Fibroblast of the aortic adventitia (primary cell): ENCODE results near the gene SPPL3. TPM values are rescaled to one million over a fixed set of nuclear protein-coding genes. Genes with fewer than 3 reads are reported as not detected.
A peak's percentile ranks its signal among the peaks of the same experiment; 100 is the strongest.
"Not testable (repeated sequence)": the region's sequence is repeated elsewhere in the genome, so short reads cannot be mapped to it uniquely, and the experiment has no call there.

ENCODE experiments used
- DNase-seq: peaks from one replicate; pipeline ENCODE4 v3.0.0-alpha.2; 2010; ENCODE audit warnings: low read depth
- H3K4me3 ChIP-seq: 2 replicates; pipeline ENCODE4 v1.5.1; 2011; ENCODE audit warnings: low read depth, mild to moderate bottlenecking, control low read depth, low read length, moderate library complexity
- CTCF ChIP-seq: IDR thresholded peaks from 2 replicates; pipeline ENCODE4 v1.5.1; 2011; ENCODE audit warnings: mild to moderate bottlenecking, low read length, control low read depth, inconsistent platforms; ENCODE audit not compliant: insufficient read depth
- total RNA-seq: library from RNA; depleted of rRNA; stranded (reverse); fragments of >200 nt; gene quantifications from 2 replicates; pipeline ENCODE4 v1.2.3, GENCODE V29; 2012; ENCODE audit warnings: low replicate concordance

SPPL3 gene
- 15.9 and 18.3 TPM in 2 replicates for total RNA-seq

- DNase-seq = peak; percentile 68
- no peak for TF ChIP-seq CTCF
- peak within 1 kb of the TSS; percentile 95 for H3K4me3 ChIP-seq
These were observed at the start of gene SPPL3 for GRCh38 chr12:120904197-120904773. Gene SPPL3 (minus strand): TSS chr12:120904358. CDS start chr12:120903867, 491 bp downstream.

GRCh38 chr12:120950807-120951206, 46.6 kb upstream of the SPPL3 start:
- no peak overlapping the region for H3K4me3 ChIP-seq
- no peak for DNase-seq
- no peak for TF ChIP-seq CTCF

- not testable (repeated sequence) for DNase-seq, H3K4me3 ChIP-seq
These were observed 46.2 kb upstream of the SPPL3 start for GRCh38 chr12:120950260-120950799.

GRCh38 chr12:120945516-120945915, 41.4 kb upstream of the SPPL3 start:
- not testable (repeated sequence) for DNase-seq, H3K4me3 ChIP-seq

- H3K4me3 ChIP-seq = no peak overlapping the region
- peak; percentile 83 for TF ChIP-seq CTCF
- DNase-seq = peak; percentile 50
These were observed 40.6 kb upstream of the SPPL3 start for GRCh38 chr12:120944645-120945217.

- no peak for TF ChIP-seq CTCF
- no peak for DNase-seq
These were observed 39.3 kb upstream of the SPPL3 start for GRCh38 chr12:120943482-120943881.

GRCh38 chr12:120941846-120942405, 37.8 kb upstream of the SPPL3 start:
- no peak for TF ChIP-seq CTCF
- no peak overlapping the region for H3K4me3 ChIP-seq
- DNase-seq = no peak

More at GRCh38 chr12:120943482-120943881, 39.3 kb upstream of the SPPL3 start:
- H3K4me3 ChIP-seq = no peak overlapping the region
